Panc1 (cell line): ENCODE results near the gene SHB.

ENCODE experiments used
- CTCF ChIP-seq: fragments of 450-650 bp; IDR thresholded peaks from 2 replicates; pipeline ENCODE4 v1.5.1; 2017; ENCODE audit warnings: mild to moderate bottlenecking
- SIN3A ChIP-seq: IDR thresholded peaks from 2 replicates; pipeline ENCODE4 v1.6.1; 2012; ENCODE audit warnings: low read depth, mild to moderate bottlenecking, low read length, moderate library complexity, borderline replicate concordance; ENCODE audit not compliant: insufficient read depth
- TCF7L2 ChIP-seq: IDR thresholded peaks from 2 replicates; pipeline ENCODE4 v1.6.1; 2011; ENCODE audit warnings: mild to moderate bottlenecking, low read depth, low read length, inconsistent platforms

GRCh38 chr9:38008168-38009034 lies 60.6 kb downstream of the SHB start:
- TF ChIP-seq TCF7L2 (no peak), CTCF (no peak), SIN3A (no peak)
